ENCODE measurements around the gene ZNF213.
"Not testable (repeated sequence)": the region's sequence is repeated elsewhere in the genome, so short reads cannot be mapped to it uniquely, and the experiment has no call there.

The ZNF213 gene

GRCh38 chr16:3129137-3130131 is 5.4 kb upstream of the ZNF213 start:
- DNase-seq (ENCODE audit: low read depth in 2 of 2), result peak; percentile 71 to 76

- peak in 1 of 2 donors; percentile 31 for DNase-seq (ENCODE audit: low read depth in 2 of 2)
Measured at GRCh38 chr16:3131755-3132377, 3.0 kb upstream of the ZNF213 start.

GRCh38 chr16:3133844-3134243 is 985 bp upstream of the ZNF213 start:
- no peak for DNase-seq (ENCODE audit: low read depth in 2 of 2)

- DNase-seq (ENCODE audit: low read depth in 2 of 2), result no peak
Measured at GRCh38 chr16:3135126-3135715, 392 bp downstream of the ZNF213 start.

- DNase-seq (ENCODE audit: low read depth in 2 of 2), result no peak
Measured at GRCh38 chr16:3137267-3137666, 2.4 kb downstream of the ZNF213 start.

- DNase-seq (ENCODE audit: low read depth in 2 of 2), result no peak
Measured at GRCh38 chr16:3138342-3138741, 3.5 kb downstream of the ZNF213 start.

- no peak for DNase-seq (ENCODE audit: low read depth in 2 of 2)
Measured at GRCh38 chr16:3138823-3139426, 4.1 kb downstream of the ZNF213 start.

- DNase-seq (ENCODE audit: low read depth in 2 of 2), result not testable (repeated sequence)
Measured at GRCh38 chr16:3139561-3139960, 4.7 kb downstream of the ZNF213 start.

- no peak for DNase-seq (ENCODE audit: low read depth in 2 of 2)
Measured at GRCh38 chr16:3140603-3141427, 6.0 kb downstream of the ZNF213 start.

GRCh38 chr16:3141781-3142311 is 7.0 kb downstream of the ZNF213 start:
- DNase-seq (ENCODE audit: low read depth in 2 of 2), result no peak

- DNase-seq (ENCODE audit: low read depth in 2 of 2), result no peak
Measured at GRCh38 chr16:3142327-3142726, 7.5 kb downstream of the ZNF213 start.

GRCh38 chr16:3142770-3143169 is 7.9 kb downstream of the ZNF213 start:
- DNase-seq (ENCODE audit: low read depth in 2 of 2), result no peak

- DNase-seq (ENCODE audit: low read depth in 2 of 2), result no peak
Measured at GRCh38 chr16:3143189-3143588, 8.4 kb downstream of the ZNF213 start.

GRCh38 chr16:3143598-3144320 is 8.9 kb downstream of the ZNF213 start:
- no peak for DNase-seq (ENCODE audit: low read depth in 2 of 2)

GRCh38 chr16:3144321-3144983 is 9.6 kb downstream of the ZNF213 start:
- no peak for DNase-seq (ENCODE audit: low read depth in 2 of 2)

- no peak for DNase-seq (ENCODE audit: low read depth in 2 of 2)
Measured at GRCh38 chr16:3145151-3145550, 10.3 kb downstream of the ZNF213 start.

GRCh38 chr16:3145660-3146059 is 10.8 kb downstream of the ZNF213 start:
- DNase-seq (ENCODE audit: low read depth in 2 of 2), result no peak

GRCh38 chr16:3147046-3147756 is 12.4 kb downstream of the ZNF213 start:
- no peak for DNase-seq (ENCODE audit: low read depth in 2 of 2)

GRCh38 chr16:3147757-3148104 is 12.9 kb downstream of the ZNF213 start:
- no peak for DNase-seq (ENCODE audit: low read depth in 2 of 2)
